GM23338 (cell line): ENCODE results near the gene RNF11. TPM values are rescaled to one million over a fixed set of nuclear protein-coding genes. Genes with fewer than 3 reads are reported as not detected.
A peak's percentile ranks its signal among the peaks of the same experiment; 100 is the strongest.

Source experiments
- ATAC-seq: fragments of 200-7000 bp; cut with Tn5 transposase; 3 replicates; pipeline ENCODE4 v1.9.1; 2020
- DNase-seq: peaks from one replicate; pipeline ENCODE4 v3.0.0-alpha.2; 2015; ENCODE audit warnings: low spot score
- H2AFZ ChIP-seq: fragments of 200-600 bp; sonication (generic); 2 replicates; pipeline ENCODE4 v1.8.0; 2016; ENCODE audit warnings: antibody characterized with exemption, mild to moderate bottlenecking, moderate library complexity
- H3F3A ChIP-seq: fragments of 200-600 bp; sonication (generic); replicated peaks from 2 replicates; pipeline ENCODE4 v1.8.0; 2017; ENCODE audit warnings: antibody characterized with exemption, mixed run types, low read depth
- H3K27ac ChIP-seq: fragments of 200-600 bp; sonication (generic); 2 replicates; pipeline ENCODE4 v1.6.1; 2016; ENCODE audit warnings: low read depth
- H3K27me3 ChIP-seq: fragments of 200-600 bp; sonication (generic); 2 replicates; pipeline ENCODE4 v1.8.0; 2016; ENCODE audit warnings: mild to moderate bottlenecking, mixed run types, moderate library complexity; ENCODE audit not compliant: insufficient read depth
- H3K36me3 ChIP-seq: fragments of 200-600 bp; sonication (generic); 2 replicates; pipeline ENCODE4 v1.8.0; 2016; ENCODE audit warnings: mild to moderate bottlenecking; ENCODE audit not compliant: insufficient read depth
- H3K4me1 ChIP-seq: fragments of 200-600 bp; sonication (generic); 2 replicates; pipeline ENCODE4 v1.8.0; 2016; ENCODE audit warnings: mild to moderate bottlenecking, moderate library complexity; ENCODE audit not compliant: insufficient read depth
- H3K4me2 ChIP-seq: fragments of 200-600 bp; sonication (generic); 2 replicates; pipeline ENCODE4 v1.7.1; 2017; ENCODE audit warnings: mixed run types
- H3K4me3 ChIP-seq: fragments of 200-600 bp; sonication (generic); 2 replicates; pipeline ENCODE4 v1.6.1; 2016; ENCODE audit warnings: mixed run types
- H3K79me2 ChIP-seq: fragments of 200-600 bp; sonication (generic); replicated peaks from 2 replicates; pipeline ENCODE4 v1.8.0; 2017; ENCODE audit warnings: mild to moderate bottlenecking; ENCODE audit not compliant: insufficient read depth
- H3K9me2 ChIP-seq: fragments of 200-600 bp; sonication (generic); 2 replicates; pipeline ENCODE4 v1.8.0; 2017; ENCODE audit not compliant: insufficient read depth
- H4K20me1 ChIP-seq: fragments of 200-600 bp; sonication (generic); replicated peaks from 2 replicates; pipeline ENCODE4 v1.8.0; 2017; ENCODE audit warnings: mild to moderate bottlenecking; ENCODE audit not compliant: insufficient read depth
- H3K27ac Mint-ChIP-seq: 2 replicates; pipeline ENCODE4 v1.8.0; 2020; ENCODE audit warnings: inconsistent platforms, mild to moderate bottlenecking, moderate library complexity, mixed read lengths
- H3K27me3 Mint-ChIP-seq: 3 replicates; pipeline ENCODE4 v1.8.0; 2022; ENCODE audit warnings: low read depth, mild to moderate bottlenecking, moderate library complexity, mixed read lengths, inconsistent platforms; ENCODE audit not compliant: insufficient read depth, poor library complexity
- H3K36me3 Mint-ChIP-seq: 3 replicates; pipeline ENCODE4 v1.8.0; 2021; ENCODE audit warnings: low read depth, mild to moderate bottlenecking, inconsistent platforms, moderate library complexity, mixed read lengths
- H3K4me1 Mint-ChIP-seq: 3 replicates; pipeline ENCODE4 v1.8.0; 2020; ENCODE audit warnings: mild to moderate bottlenecking, inconsistent platforms, mixed read lengths
- H3K4me3 Mint-ChIP-seq: 3 replicates; pipeline ENCODE4 v1.8.0; 2021; ENCODE audit warnings: moderate library complexity, mild to moderate bottlenecking, inconsistent platforms, mixed read lengths
- H3K9me3 Mint-ChIP-seq: 3 replicates; pipeline ENCODE4 v1.8.0; 2020; ENCODE audit warnings: moderate library complexity, mild to moderate bottlenecking, inconsistent platforms, mixed read lengths
- CREB1 ChIP-seq: fragments of 250-450 bp; sonication (Bioruptor Pico); IDR thresholded peaks from 2 replicates; pipeline ENCODE4 v1.5.0; 2020; ENCODE audit warnings: low read depth, mild to moderate bottlenecking, moderate library complexity
- CTCF ChIP-seq, 2 experiments: fragments of 200-600 bp in 1 of 2; sonication (generic) in 1 of 2; conservative IDR thresholded peaks; 2 replicates each; pipeline versions ENCODE4 v1.5.1 to v1.6.1; 2016 to 2017; ENCODE audit warnings: antibody characterized with exemption in 2 of 2, low read depth in 2 of 2, mild to moderate bottlenecking in 2 of 2, moderate library complexity in 1 of 2
- ETS1 ChIP-seq: IDR thresholded peaks from 2 replicates; pipeline ENCODE4 v1.6.1; 2016; ENCODE audit warnings: antibody characterized with exemption
- EZH2phosphoT487 ChIP-seq: fragments of 200-600 bp; sonication (generic); IDR thresholded peaks from one replicate; pipeline ENCODE4 v1.8.1; 2018; ENCODE audit warnings: antibody characterized with exemption; ENCODE audit not compliant: unreplicated experiment
- POLR2AphosphoS5 ChIP-seq: IDR thresholded peaks from 2 replicates; pipeline ENCODE4 v1.6.1; 2016; ENCODE audit warnings: antibody characterized with exemption, low read depth
- ZNF462 ChIP-seq: fragments of 250-450 bp; sonication (Bioruptor Pico); IDR thresholded peaks from 2 replicates; pipeline ENCODE4 v1.5.0; 2020; ENCODE audit warnings: mild to moderate bottlenecking, moderate library complexity
- polyA plus RNA-seq: library from polyadenylated mRNA; unstranded; fragments of >200 nt; fragmentation: Nextera tagmentation; extraction: Ambion mirVana; gene quantifications from 2 replicates; pipeline ENCODE4 v1.2.1, GENCODE V29; 2016
- total RNA-seq: library from RNA; depleted of rRNA; stranded (reverse); fragments of >200 nt; shearing (Covaris generic); gene quantifications from 2 replicates; pipeline ENCODE4 v1.2.3, GENCODE V29; 2014

RNF11 gene
- total and polyA plus RNA-seq, 2 experiments from 2014 or later = 22.3 to 43.0 TPM

- TF ChIP-seq ETS1 = no peak
- no peak for TF ChIP-seq CTCF (conservative IDR thresholded peaks at IDR 0.05; ENCODE audit: low read depth in 2 of 2)
- TF ChIP-seq EZH2phosphoT487 = no peak
Observed at GRCh38 chr1:51214615-51215131, 21.4 kb upstream of the RNF11 start (continued).

GRCh38 chr1:51215169-51215568 is 20.9 kb upstream of the RNF11 start:
- Mint-ChIP-seq H3K36me3 (no peaks in the 10 kb centered on the region), H3K27ac (no peak overlapping the region), H3K27me3 (peaks cover 8% of the 10 kb centered on the region), H3K4me3 (no peak overlapping the region), H3K4me1 (no peaks in the 10 kb centered on the region), H3K9me3 (no peaks in the 10 kb centered on the region)
- TF ChIP-seq CREB1 (CRISPR knock-in tag) = no peak
- TF ChIP-seq ETS1 = no peak
- TF ChIP-seq POLR2AphosphoS5 = no peak
- TF ChIP-seq ZNF462 (CRISPR knock-in tag) = no peak
- Histone ChIP-seq H4K20me1 (no peaks in the 10 kb centered on the region), H3K36me3 (no peaks in the 10 kb centered on the region), H3K27ac (no peak overlapping the region), H2AFZ (peak overlapping the region; percentile 66; the same call in 1 of the 2 replicates), H3K4me2 (no peak overlapping the region), H3F3A (no peaks in the 10 kb centered on the region), H3K9me2 (no peaks in the 10 kb centered on the region), H3K27me3 (no peaks in the 10 kb centered on the region), H3K79me2 (no peaks in the 10 kb centered on the region), H3K4me3 (no peak overlapping the region), H3K4me1 (no peaks in the 10 kb centered on the region)
- ATAC-seq = no peak
- DNase-seq = no peak
